CD4-positive, alpha-beta T cell (primary cell): Measurements from ENCODE around the gene OR10A4. TPM values are rescaled to one million over a fixed set of nuclear protein-coding genes. Genes with fewer than 3 reads are reported as not detected.
"Not testable (repeated sequence)": the region's sequence is repeated elsewhere in the genome, so short reads cannot be mapped to it uniquely, and the experiment has no call there.

Experiments
- ATAC-seq: fragments of 200-7000 bp; cut with Tn5 transposase; one replicate; pipeline ENCODE4 v1.10.0; 2022; ENCODE audit warnings: mild to moderate bottlenecking; ENCODE audit not compliant: poor library complexity
- CTCF ChIA-PET: fragments of 350-600 bp; sonication (Branson Sonifier 250); formaldehyde crosslinking; loops from one replicate; lab custom pipeline; 2021; ENCODE audit warnings: antibody characterized with exemption, inconsistent platforms; lab: Charles Lee
- POLR2A ChIA-PET: fragments of 350-600 bp; sonication (Branson Sonifier 250); formaldehyde crosslinking; loops from one replicate; lab custom pipeline; 2021; ENCODE audit warnings: antibody characterized with exemption, inconsistent platforms; lab: Charles Lee
- DNase-seq, 14 experiments: peaks; one replicate each; pipeline ENCODE4 v3.0.0-alpha.2; 2013 to 2020; ENCODE audit warnings: mixed read lengths in 2 of 14
- H3K27ac ChIP-seq, 2 donors: one replicate each; pipeline versions ENCODE4 v1.5.1 to v1.7.0; 2013; ENCODE audit warnings: low read length in 2 of 2, low read depth in 1 of 2, mild to moderate bottlenecking in 1 of 2
- H3K27me3 ChIP-seq, 2 experiments: 1 replicate in 1 of 2; 2 replicates in 1 of 2; pipeline versions ENCODE4 v1.6.1 to v1.7.0; 2013; ENCODE audit warnings: low read length in 2 of 2, control low read depth in 1 of 2, mild to moderate bottlenecking in 1 of 2, moderate library complexity in 1 of 2; ENCODE audit not compliant: insufficient read depth in 2 of 2, control insufficient read depth in 1 of 2
- H3K36me3 ChIP-seq: one replicate; pipeline ENCODE4 v1.6.1; 2013; ENCODE audit warnings: low read length, control low read depth; ENCODE audit not compliant: insufficient read depth
- H3K4me1 ChIP-seq: one replicate; pipeline ENCODE4 v1.6.1; 2013; ENCODE audit warnings: low read length, control low read depth; ENCODE audit not compliant: insufficient read depth
- H3K4me3 ChIP-seq: one replicate; pipeline ENCODE4 v1.5.1; 2013; ENCODE audit warnings: mild to moderate bottlenecking, low read length, moderate library complexity
- H3K9me3 ChIP-seq, 2 experiments: 1 replicate in 1 of 2; 2 replicates in 1 of 2; pipeline versions ENCODE4 v1.6.1 to v1.7.0; 2013; ENCODE audit warnings: low read length in 2 of 2, mild to moderate bottlenecking in 2 of 2, control low read depth in 1 of 2, moderate library complexity in 1 of 2; ENCODE audit not compliant: control insufficient read depth in 1 of 2, insufficient read depth in 1 of 2
- H3K27ac Mint-ChIP-seq: one replicate; pipeline ENCODE4 v1.8.0; 2020; ENCODE audit warnings: mixed read lengths
- H3K27me3 Mint-ChIP-seq: one replicate; pipeline ENCODE4 v1.8.0; 2021; ENCODE audit warnings: mixed read lengths
- H3K36me3 Mint-ChIP-seq: one replicate; pipeline ENCODE4 v1.8.0; 2021; ENCODE audit warnings: low read depth, mixed read lengths
- H3K4me1 Mint-ChIP-seq: one replicate; pipeline ENCODE4 v1.8.0; 2021; ENCODE audit warnings: low read depth, mixed read lengths
- H3K4me3 Mint-ChIP-seq: one replicate; pipeline ENCODE4 v1.8.0; 2020; ENCODE audit warnings: mild to moderate bottlenecking, mixed read lengths
- H3K9me3 Mint-ChIP-seq: one replicate; pipeline ENCODE4 v1.8.0; 2020; ENCODE audit warnings: mixed read lengths
- intact Hi-C, 2 experiments: fragments of 100-400 bp; cut with DNase I in 1 of 2; cut with micrococcal nuclease in 1 of 2; formaldehyde crosslinking; loops; one replicate each; pipeline versions ENCODE4 v1.15.1 to v1.9.0; 2023 to 2025; cut with DNase I, micrococcal nuclease
- total RNA-seq, 174 experiments: library from RNA in 2 of 174; stranded (reverse) in 2 of 174; gene quantifications; one replicate each; pipeline ENCODE4 v1.2.3 and lab custom pipeline; 2021 to 2026
- TF ChIP-seq, protein P1 (sequence below): fragments of 200-600 bp; IDR thresholded peaks from one replicate; pipeline ENCODE4 v1.8.0; 2022; ENCODE audit warnings: antibody characterized with exemption, mild to moderate bottlenecking

Gene OR10A4
- total RNA-seq, 2 experiments from 2014 or later = not detected

DNA sequence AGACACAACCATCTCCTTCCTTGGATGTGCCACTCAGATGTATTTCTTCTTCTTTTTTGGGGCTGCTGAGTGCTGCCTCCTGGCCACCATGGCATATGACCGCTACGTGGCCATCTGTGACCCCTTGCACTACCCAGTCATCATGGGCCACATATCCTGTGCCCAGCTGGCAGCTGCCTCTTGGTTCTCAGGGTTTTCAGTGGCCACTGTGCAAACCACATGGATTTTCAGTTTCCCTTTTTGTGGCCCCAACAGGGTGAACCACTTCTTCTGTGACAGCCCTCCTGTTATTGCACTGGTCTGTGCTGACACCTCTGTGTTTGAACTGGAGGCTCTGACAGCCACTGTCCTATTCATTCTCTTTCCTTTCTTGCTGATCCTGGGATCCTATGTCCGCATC, 489 bp downstream of the OR10A4 start:
- POLR2A ChIA-PET = no interaction called here
- H3K36me3 ChIP-seq = no peaks in the 10 kb centered on the region
- H3K27ac ChIP-seq = no peak overlapping the region
- no peaks in the 10 kb centered on the region for H3K4me1 Mint-ChIP-seq
- H3K9me3 ChIP-seq = no peaks in the 10 kb centered on the region
- ATAC-seq = no peak
- DNase-seq = no peak
- no peak overlapping the region for H3K27ac Mint-ChIP-seq
- no peaks in the 10 kb centered on the region for H3K36me3 Mint-ChIP-seq
- peaks cover 20% of the 10 kb centered on the region for H3K27me3 Mint-ChIP-seq
- no peak overlapping the region for H3K4me3 ChIP-seq
- no peak overlapping the region for H3K4me3 Mint-ChIP-seq
- CTCF ChIA-PET = no interaction called here
- intact Hi-C loops = no loop called here
- peaks cover 4 to 8% of the 10 kb centered on the region in 2 experiments for H3K27me3 ChIP-seq
- TF ChIP-seq, protein P1, sequence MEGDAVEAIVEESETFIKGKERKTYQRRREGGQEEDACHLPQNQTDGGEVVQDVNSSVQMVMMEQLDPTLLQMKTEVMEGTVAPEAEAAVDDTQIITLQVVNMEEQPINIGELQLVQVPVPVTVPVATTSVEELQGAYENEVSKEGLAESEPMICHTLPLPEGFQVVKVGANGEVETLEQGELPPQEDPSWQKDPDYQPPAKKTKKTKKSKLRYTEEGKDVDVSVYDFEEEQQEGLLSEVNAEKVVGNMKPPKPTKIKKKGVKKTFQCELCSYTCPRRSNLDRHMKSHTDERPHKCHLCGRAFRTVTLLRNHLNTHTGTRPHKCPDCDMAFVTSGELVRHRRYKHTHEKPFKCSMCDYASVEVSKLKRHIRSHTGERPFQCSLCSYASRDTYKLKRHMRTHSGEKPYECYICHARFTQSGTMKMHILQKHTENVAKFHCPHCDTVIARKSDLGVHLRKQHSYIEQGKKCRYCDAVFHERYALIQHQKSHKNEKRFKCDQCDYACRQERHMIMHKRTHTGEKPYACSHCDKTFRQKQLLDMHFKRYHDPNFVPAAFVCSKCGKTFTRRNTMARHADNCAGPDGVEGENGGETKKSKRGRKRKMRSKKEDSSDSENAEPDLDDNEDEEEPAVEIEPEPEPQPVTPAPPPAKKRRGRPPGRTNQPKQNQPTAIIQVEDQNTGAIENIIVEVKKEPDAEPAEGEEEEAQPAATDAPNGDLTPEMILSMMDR = no peak
- no peaks in the 10 kb centered on the region for H3K4me1 ChIP-seq
- no peaks in the 10 kb centered on the region for H3K9me3 Mint-ChIP-seq

DNA sequence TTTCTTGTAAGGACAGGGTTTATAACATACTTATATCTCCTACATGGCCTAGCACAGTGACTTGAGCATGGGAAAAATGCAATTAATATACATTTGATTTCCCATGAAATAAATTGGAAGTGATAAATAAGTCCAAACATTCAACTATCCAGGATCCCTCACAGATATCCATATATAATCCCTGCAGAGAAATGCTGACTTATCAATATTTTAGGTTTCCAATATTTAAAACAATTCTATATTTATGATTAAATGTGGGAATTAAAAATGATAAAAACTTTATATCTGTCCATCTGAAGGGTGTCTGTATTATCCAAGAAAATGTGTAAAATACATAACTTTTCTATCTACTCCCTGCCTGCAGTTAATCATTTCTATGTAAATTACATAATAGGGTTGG, 6.3 kb downstream of the OR10A4 start:
- DNase-seq (no peak), ATAC-seq (no peak)
- no peaks in the 10 kb centered on the region for H3K36me3 ChIP-seq
- H3K27ac ChIP-seq = no peak overlapping the region
- H3K9me3 ChIP-seq = no peaks in the 10 kb centered on the region
- peaks cover 3% of the 10 kb centered on the region for H3K9me3 Mint-ChIP-seq
- TF ChIP-seq, protein P1 = no peak
- H3K4me1 ChIP-seq = no peaks in the 10 kb centered on the region
- peaks cover 10% of the 10 kb centered on the region for H3K27me3 Mint-ChIP-seq
- H3K4me1 Mint-ChIP-seq = no peaks in the 10 kb centered on the region
- no peak overlapping the region for H3K4me3 ChIP-seq
- ChIA-PET CTCF (no interaction called here), POLR2A (no interaction called here)
- intact Hi-C loops = no loop called here
- no peak overlapping the region for H3K27ac Mint-ChIP-seq
- peaks cover 0 to 4% of the 10 kb centered on the region in 2 experiments for H3K27me3 ChIP-seq
- no peak overlapping the region for H3K4me3 Mint-ChIP-seq
- no peaks in the 10 kb centered on the region for H3K36me3 Mint-ChIP-seq

DNA sequence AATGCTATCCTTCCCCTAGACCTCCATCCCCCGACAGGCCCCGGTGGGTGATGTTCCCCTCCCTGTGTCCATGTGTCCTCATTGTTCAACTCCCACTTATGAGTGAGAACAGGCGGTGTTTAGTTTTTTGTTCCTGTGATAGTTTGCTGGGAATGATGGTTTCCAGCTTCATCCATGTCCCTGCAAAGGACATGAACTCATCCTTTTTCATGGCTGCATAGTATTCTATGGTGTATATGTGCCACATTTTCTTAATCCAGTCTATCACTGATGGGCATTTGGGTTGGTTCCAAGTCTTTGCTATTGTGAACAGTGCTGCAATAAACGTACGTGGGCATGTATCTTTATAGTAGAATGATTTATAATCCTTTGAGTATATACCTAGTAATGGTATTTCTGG, 11.3 kb downstream of the OR10A4 start:
- H3K27ac Mint-ChIP-seq, H3K27ac ChIP-seq, H3K36me3 ChIP-seq, H3K27me3 ChIP-seq, H3K4me1 ChIP-seq, CTCF ChIA-PET, ATAC-seq, H3K9me3 Mint-ChIP-seq, H3K9me3 ChIP-seq, H3K4me1 Mint-ChIP-seq, H3K4me3 Mint-ChIP-seq, H3K36me3 Mint-ChIP-seq, DNase-seq, H3K4me3 ChIP-seq, POLR2A ChIA-PET, intact Hi-C loops: not testable (repeated sequence)
- peaks cover 13% of the 10 kb centered on the region for H3K27me3 Mint-ChIP-seq

DNA sequence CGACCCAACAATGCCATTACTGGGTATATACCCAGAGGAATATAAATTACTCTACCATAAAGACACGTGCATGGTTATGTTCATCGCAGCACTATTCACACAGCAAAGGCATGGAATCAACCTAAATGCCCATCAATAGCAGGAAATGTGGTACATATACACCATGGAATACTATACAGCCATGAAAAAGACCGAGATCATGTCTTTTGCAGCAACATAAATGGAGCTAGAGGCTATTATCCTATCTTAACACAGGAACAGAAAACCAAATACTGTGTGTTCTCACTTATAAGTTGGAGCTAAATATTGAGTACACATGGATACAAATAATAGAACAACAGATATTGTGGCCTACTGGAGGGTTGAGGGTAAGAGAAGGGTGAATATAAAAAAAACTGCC, 12.4 kb downstream of the OR10A4 start:
- no peaks in the 10 kb centered on the region for H3K4me1 Mint-ChIP-seq
- no peaks in the 10 kb centered on the region for H3K4me1 ChIP-seq
- peaks cover 6% of the 10 kb centered on the region for H3K27me3 Mint-ChIP-seq
- no peak overlapping the region for H3K27ac Mint-ChIP-seq
- POLR2A ChIA-PET = no interaction called here
- no peak overlapping the region for H3K27ac ChIP-seq
- H3K36me3 ChIP-seq = no peaks in the 10 kb centered on the region
- no peaks in the 10 kb centered on the region for H3K36me3 Mint-ChIP-seq
- ATAC-seq = no peak
- H3K9me3 Mint-ChIP-seq = peaks cover 3% of the 10 kb centered on the region
- intact Hi-C loops = no loop called here
- TF ChIP-seq, protein P1 = no peak
- no peak overlapping the region for H3K4me3 ChIP-seq
- no peak for DNase-seq
- CTCF ChIA-PET = interaction anchor here (1.2 kb wide), 1 partner anchor 11 kb away, joined by 4 read pairs; no protein-coding TSS in a partner anchor
- H3K4me3 Mint-ChIP-seq = no peak overlapping the region
- H3K27me3 ChIP-seq = no peaks in the 10 kb centered on the region
- H3K9me3 ChIP-seq = peaks cover 0 to 6% of the 10 kb centered on the region in 2 experiments
